Neural cell (in vitro differentiated cells): ENCODE measurements around the gene NEK2. TPM values are rescaled to one million over a fixed set of nuclear protein-coding genes. Genes with fewer than 3 reads are reported as not detected.

Experiments
- H2AFZ ChIP-seq: fragments of 200-600, 300-800 bp; sonication (generic), shearing (Covaris generic); 2 replicates; pipeline ENCODE4 v1.6.0; 2014; ENCODE audit warnings: low read depth, mild to moderate bottlenecking, antibody characterized with exemption, low read length, moderate library complexity
- H3F3A ChIP-seq: fragments of 200-600 bp; shearing (Covaris generic); 2 replicates; pipeline ENCODE4 v1.6.1; 2016; ENCODE audit warnings: mild to moderate bottlenecking, moderate library complexity, mixed read lengths, antibody characterized with exemption, low read length; ENCODE audit not compliant: insufficient read depth, poor library complexity, severe bottlenecking
- H3K27ac ChIP-seq: fragments of 200-600, 300-800 bp; sonication (generic), shearing (Covaris generic); 2 replicates; pipeline ENCODE4 v1.5.1; 2014; ENCODE audit warnings: mild to moderate bottlenecking, low read length, moderate library complexity
- H3K27me3 ChIP-seq: fragments of 300-800, 200-600 bp; sonication (generic), shearing (Covaris generic); 2 replicates; pipeline ENCODE4 v1.6.0; 2014; ENCODE audit warnings: mild to moderate bottlenecking, low read depth, low read length, moderate library complexity; ENCODE audit not compliant: insufficient read depth
- H3K36me3 ChIP-seq: fragments of 300-800, 200-600 bp; sonication (generic), shearing (Covaris generic); 2 replicates; pipeline ENCODE4 v1.5.1; 2014; ENCODE audit warnings: mild to moderate bottlenecking, antibody characterized with exemption, low read length, moderate library complexity; ENCODE audit not compliant: insufficient read depth
- H3K4me2 ChIP-seq: fragments of 300-800, 200-600 bp; sonication (generic), shearing (Covaris generic); 2 replicates; pipeline ENCODE4 v1.6.0; 2014; ENCODE audit warnings: mild to moderate bottlenecking, low read length
- H3K4me3 ChIP-seq: fragments of 300-800, 200-600 bp; sonication (generic), shearing (Covaris generic); 2 replicates; pipeline ENCODE4 v1.5.1; 2014; ENCODE audit warnings: mild to moderate bottlenecking, low read length, moderate library complexity
- H3K79me2 ChIP-seq: fragments of 200-600 bp; shearing (Covaris generic); replicated peaks from 2 replicates; pipeline ENCODE4 v1.6.0; 2014; ENCODE audit warnings: mild to moderate bottlenecking, low read length, moderate library complexity; ENCODE audit not compliant: insufficient read depth
- H3K9ac ChIP-seq: fragments of 300-800, 200-600 bp; sonication (generic), shearing (Covaris generic); 2 replicates; pipeline ENCODE4 v1.6.1; 2016; ENCODE audit warnings: mild to moderate bottlenecking, low read length, mixed read lengths
- H3K9me2 ChIP-seq: fragments of 200-600 bp; shearing (Covaris generic); 2 replicates; pipeline ENCODE4 v1.6.1; 2016; ENCODE audit warnings: mild to moderate bottlenecking, low read length, mixed read lengths; ENCODE audit not compliant: insufficient read depth
- H3K9me3 ChIP-seq: fragments of 200-600, 300-800 bp; sonication (generic), shearing (Covaris generic); 2 replicates; pipeline ENCODE4 v1.6.1; 2016; ENCODE audit warnings: mild to moderate bottlenecking, mixed run types, low read length, moderate library complexity, mixed read lengths
- H4K20me1 ChIP-seq: fragments of 200-600 bp; shearing (Covaris generic); 2 replicates; pipeline ENCODE4 v1.6.1; 2016; ENCODE audit warnings: mild to moderate bottlenecking, mixed run types; ENCODE audit not compliant: insufficient read depth
- CTCF ChIP-seq: fragments of 450-650 bp; IDR thresholded peaks from 2 replicates; pipeline ENCODE4 v1.5.1; 2014; ENCODE audit warnings: antibody characterized with exemption, mild to moderate bottlenecking, moderate library complexity; ENCODE audit not compliant: poor library complexity, severe bottlenecking
- EP300 ChIP-seq: fragments of 450-650 bp; conservative IDR thresholded peaks from 2 replicates; pipeline ENCODE4 v1.6.1; 2014; ENCODE audit warnings: antibody characterized with exemption, mild to moderate bottlenecking, moderate library complexity; ENCODE audit not compliant: poor library complexity, severe bottlenecking
- EZH2 ChIP-seq: fragments of 200-600, 300-800 bp; shearing (Covaris generic), sonication (generic); IDR thresholded peaks from 2 replicates; pipeline ENCODE4 v1.6.1; 2014; ENCODE audit warnings: antibody characterized with exemption, low read length, borderline replicate concordance, mild to moderate bottlenecking; ENCODE audit not compliant: insufficient read depth, poor library complexity, severe bottlenecking
- MXI1 ChIP-seq: fragments of 450-650 bp; conservative IDR thresholded peaks from 2 replicates; pipeline ENCODE4 v1.6.1; 2014; ENCODE audit warnings: antibody characterized with exemption, mild to moderate bottlenecking; ENCODE audit not compliant: poor library complexity, severe bottlenecking
- POLR2AphosphoS5 ChIP-seq: IDR thresholded peaks from 2 replicates; pipeline ENCODE4 v1.6.1; 2012
- RAD21 ChIP-seq: fragments of 450-650 bp; conservative IDR thresholded peaks from 2 replicates; pipeline ENCODE4 v1.6.1; 2014; ENCODE audit warnings: antibody characterized with exemption, mild to moderate bottlenecking, moderate library complexity
- REST ChIP-seq: IDR thresholded peaks from 2 replicates; pipeline ENCODE4 v1.6.1; 2012; ENCODE audit warnings: borderline replicate concordance
- SMC3 ChIP-seq: fragments of 450-650 bp; conservative IDR thresholded peaks from 2 replicates; pipeline ENCODE4 v1.6.1; 2014; ENCODE audit warnings: antibody characterized with exemption, mild to moderate bottlenecking, moderate library complexity; ENCODE audit not compliant: poor library complexity
- TAF1 ChIP-seq: IDR thresholded peaks from 2 replicates; pipeline ENCODE4 v1.6.1; 2012; ENCODE audit warnings: low read depth
- polyA plus RNA-seq: library from polyadenylated mRNA; depleted of rRNA; stranded (reverse); fragments of >200 nt; gene quantifications from 2 replicates; pipeline ENCODE4 v1.2.3, GENCODE V29; 2014

NEK2 gene
- polyA plus RNA-seq, 1 donor from 2014 or later = 0.98 TPM

- H3K27ac ChIP-seq = no peak overlapping the region
Measured at GRCh38 chr1:211704543-211704942, 29.1 kb upstream of the NEK2 start.

DNA sequence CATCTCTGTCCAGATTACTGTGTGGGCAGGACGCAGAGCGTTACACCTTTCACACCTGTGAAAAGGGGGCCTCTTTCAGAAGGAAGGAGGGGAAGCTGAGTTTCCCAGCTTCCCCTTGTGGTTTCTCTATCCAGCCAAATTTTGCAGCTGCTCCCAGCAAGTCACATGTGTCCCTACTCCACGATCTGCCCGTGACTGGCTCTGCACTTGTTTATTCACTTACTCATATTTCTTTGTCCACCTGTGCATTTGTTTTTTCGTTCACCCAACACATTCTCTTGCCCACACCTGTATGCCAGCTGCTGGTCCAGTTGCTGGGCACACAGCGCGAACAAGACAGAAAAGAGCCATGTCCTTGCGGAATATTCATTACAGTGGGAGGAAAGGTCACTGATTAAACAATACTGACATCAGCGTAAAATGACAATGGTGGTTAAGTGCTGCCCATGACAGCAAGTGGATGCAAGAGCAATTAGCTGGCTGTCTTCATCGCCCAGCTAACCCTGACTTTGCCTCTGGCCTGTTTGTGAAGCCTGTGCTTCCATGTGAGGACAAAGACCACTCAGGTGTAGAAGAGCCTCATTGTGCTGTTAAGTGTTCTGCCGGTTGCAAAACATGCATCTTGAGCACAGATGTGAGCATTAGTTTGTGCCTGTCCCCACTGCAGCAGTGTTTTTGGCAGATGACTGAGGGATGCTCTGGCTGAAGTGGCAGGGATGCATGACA, 28.6 kb upstream of the NEK2 start:
- TF ChIP-seq TAF1 (no peak), EP300 (no peak)
- Histone ChIP-seq H3K27ac (no peak overlapping the region), H3F3A (no peaks in the 10 kb centered on the region), H3K4me2 (no peak overlapping the region), H3K9me2 (no peaks in the 10 kb centered on the region), H3K27me3 (no peaks in the 10 kb centered on the region), H4K20me1 (no peaks in the 10 kb centered on the region), H3K9me3 (no peaks in the 10 kb centered on the region), H3K9ac (no peak overlapping the region), H3K4me3 (no peak overlapping the region), H3K79me2 (no peaks in the 10 kb centered on the region), H3K36me3 (no peaks in the 10 kb centered on the region), H2AFZ (no peak overlapping the region)

More at GRCh38 chr1:211704543-211704942, 29.1 kb upstream of the NEK2 start:
- no peak overlapping the region for H3K4me2 ChIP-seq
- H3K9me2 ChIP-seq = no peaks in the 10 kb centered on the region
- H3K9me3 ChIP-seq = no peaks in the 10 kb centered on the region
- H2AFZ ChIP-seq = no peak overlapping the region
- no peaks in the 10 kb centered on the region for H3K79me2 ChIP-seq
- H3K36me3 ChIP-seq = no peaks in the 10 kb centered on the region
- H3K9ac ChIP-seq = no peak overlapping the region
- H3K4me3 ChIP-seq = no peak overlapping the region
- no peaks in the 10 kb centered on the region for H3F3A ChIP-seq
- TF ChIP-seq POLR2AphosphoS5 = no peak
- no peak for TF ChIP-seq CTCF
- no peak for TF ChIP-seq SMC3
- no peak for TF ChIP-seq RAD21
- TF ChIP-seq EP300 = no peak
- TF ChIP-seq EZH2 = no peak
- no peak for TF ChIP-seq MXI1
- no peak for TF ChIP-seq TAF1
- no peaks in the 10 kb centered on the region for H3K27me3 ChIP-seq
- no peaks in the 10 kb centered on the region for H4K20me1 ChIP-seq

DNA sequence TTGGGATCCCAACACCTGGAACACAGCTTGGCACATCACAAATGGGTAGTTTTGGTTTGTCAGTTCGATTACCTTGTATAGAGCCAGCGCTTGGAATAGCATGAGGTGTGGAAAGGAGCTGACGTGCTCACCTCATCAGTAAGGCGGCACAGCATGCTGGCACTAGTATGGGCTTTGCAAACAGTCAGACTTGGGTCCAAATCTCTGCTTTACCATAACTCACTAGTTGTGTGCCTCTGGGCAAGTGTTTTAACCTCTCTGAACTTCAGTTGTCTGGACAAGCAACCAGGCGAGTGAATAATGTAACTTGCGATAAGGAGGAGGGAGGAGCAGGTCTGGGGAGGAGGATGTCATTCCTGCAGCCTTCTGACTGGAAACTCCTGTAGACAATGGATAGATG, 26.3 kb upstream of the NEK2 start:
- Histone ChIP-seq H4K20me1 (no peaks in the 10 kb centered on the region), H3K36me3 (no peaks in the 10 kb centered on the region), H3K79me2 (no peaks in the 10 kb centered on the region), H3K9me2 (no peaks in the 10 kb centered on the region), H2AFZ (no peak overlapping the region), H3K4me3 (no peak overlapping the region), H3K9me3 (no peaks in the 10 kb centered on the region), H3K27ac (no peak overlapping the region), H3K27me3 (no peaks in the 10 kb centered on the region), H3K4me2 (no peak overlapping the region), H3K9ac (no peak overlapping the region), H3F3A (no peaks in the 10 kb centered on the region)
- TF ChIP-seq EP300 (no peak), MXI1 (no peak), TAF1 (no peak), REST (no peak), CTCF (no peak), RAD21 (no peak), SMC3 (no peak), EZH2 (no peak), POLR2AphosphoS5 (no peak)
